HAP-1 (cell line): ENCODE results near the gene RABEP2.
"Not testable (repeated sequence)": the region's sequence is repeated elsewhere in the genome, so short reads cannot be mapped to it uniquely, and the experiment has no call there.

Source experiments
- DNase-seq, 2 experiments: peaks; one replicate each; pipeline ENCODE4 v3.0.0-alpha.2; 2016 to 2020; ENCODE audit warnings: low spot score in 2 of 2
- H3K27me3 ChIP-seq: fragments of 250-450 bp; sonication (Bioruptor Pico); 2 replicates; pipeline ENCODE4 v1.5.1; 2020; ENCODE audit warnings: low read depth, mild to moderate bottlenecking, moderate library complexity
- H3K36me3 ChIP-seq: fragments of 250-450 bp; sonication (Bioruptor Pico); replicated peaks from 2 replicates; pipeline ENCODE4 v1.5.1; 2020; ENCODE audit warnings: mild to moderate bottlenecking
- H3K4me1 ChIP-seq: fragments of 250-450 bp; sonication (Bioruptor Pico); 2 replicates; pipeline ENCODE4 v1.5.1; 2020; ENCODE audit warnings: mild to moderate bottlenecking
- H3K4me3 ChIP-seq: fragments of 250-450 bp; sonication (Bioruptor Pico); 2 replicates; pipeline ENCODE4 v1.5.1; 2020; ENCODE audit warnings: mild to moderate bottlenecking, moderate library complexity
- H3K9me3 ChIP-seq: fragments of 250-450 bp; sonication (Bioruptor Pico); 2 replicates; pipeline ENCODE4 v1.5.1; 2020; ENCODE audit warnings: mild to moderate bottlenecking, moderate library complexity
- in situ Hi-C: fragments of 300-500 bp; cut with MboI; formaldehyde crosslinking; loops from 3 replicates; pipeline ENCODE4 v1.14.3; 2020; ENCODE audit warnings: low sequenced_read_pairs, inconsistent platforms, mixed read lengths

RABEP2 gene

DNA sequence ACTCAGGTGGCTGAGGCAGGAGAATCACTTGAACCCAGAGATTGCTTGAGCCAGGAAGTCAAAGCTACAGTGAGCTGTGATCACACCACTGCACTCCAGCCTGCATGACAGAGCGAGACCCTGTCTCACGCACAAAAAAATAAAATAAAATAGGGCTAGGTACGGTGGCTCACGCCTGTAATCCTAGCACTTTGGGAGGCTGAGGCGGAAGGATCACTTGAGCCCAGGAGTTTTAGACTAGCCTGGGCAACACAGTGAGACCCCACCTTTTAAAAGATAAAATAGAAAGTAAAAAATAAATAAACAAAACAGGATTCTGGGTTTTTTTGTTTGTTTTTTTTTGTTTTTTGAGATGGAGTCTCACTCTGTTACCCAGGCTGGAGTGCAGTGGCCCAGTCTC lies 34.7 kb downstream of the RABEP2 start:
- H3K36me3 ChIP-seq, H3K27me3 ChIP-seq, DNase-seq, H3K9me3 ChIP-seq, H3K4me3 ChIP-seq, in situ Hi-C loops, H3K4me1 ChIP-seq: not testable (repeated sequence)

DNA sequence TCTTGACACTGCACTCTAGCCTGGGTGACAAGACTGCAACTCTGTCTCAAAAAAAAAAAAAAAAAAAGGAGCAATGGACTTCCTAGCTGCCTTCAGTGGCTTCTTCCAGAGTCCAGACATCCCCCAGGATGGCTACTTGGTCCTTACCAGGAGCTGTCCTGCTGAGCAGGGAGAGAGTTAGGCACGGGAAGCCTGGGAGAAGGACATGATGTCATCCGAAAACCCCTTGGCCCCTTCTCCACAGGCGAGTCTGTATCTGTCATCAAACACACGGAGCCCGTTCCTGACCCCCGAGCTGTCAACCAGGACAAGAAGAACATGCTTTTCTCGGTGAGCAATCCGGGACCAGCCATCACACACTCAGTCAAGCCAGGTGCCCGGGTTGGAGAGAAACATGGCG lies 38.1 kb downstream of the RABEP2 start:
- Histone ChIP-seq H3K9me3 (no peaks in the 10 kb centered on the region), H3K4me1 (no peaks in the 10 kb centered on the region)
- in situ Hi-C loops = no loop called here

GRCh38 chr16:28884045-28884444 lies 41.0 kb downstream of the RABEP2 start:
- Histone ChIP-seq H3K4me1 (0 out of 2 replicates have a peak, but pooled peaks cover 3% of the 10 kb centered on the region), H3K36me3 (no peaks in the 10 kb centered on the region), H3K9me3 (no peaks in the 10 kb centered on the region), H3K4me3 (no peak overlapping the region), H3K27me3 (no peaks in the 10 kb centered on the region)
- DNase-seq = no peak
- in situ Hi-C loops = no loop called here

More for the DNA sequence above, 38.1 kb downstream of the RABEP2 start:
- no peak for DNase-seq
- no peak overlapping the region for H3K4me3 ChIP-seq
- no peaks in the 10 kb centered on the region for H3K27me3 ChIP-seq
- H3K36me3 ChIP-seq = no peaks in the 10 kb centered on the region

DNA sequence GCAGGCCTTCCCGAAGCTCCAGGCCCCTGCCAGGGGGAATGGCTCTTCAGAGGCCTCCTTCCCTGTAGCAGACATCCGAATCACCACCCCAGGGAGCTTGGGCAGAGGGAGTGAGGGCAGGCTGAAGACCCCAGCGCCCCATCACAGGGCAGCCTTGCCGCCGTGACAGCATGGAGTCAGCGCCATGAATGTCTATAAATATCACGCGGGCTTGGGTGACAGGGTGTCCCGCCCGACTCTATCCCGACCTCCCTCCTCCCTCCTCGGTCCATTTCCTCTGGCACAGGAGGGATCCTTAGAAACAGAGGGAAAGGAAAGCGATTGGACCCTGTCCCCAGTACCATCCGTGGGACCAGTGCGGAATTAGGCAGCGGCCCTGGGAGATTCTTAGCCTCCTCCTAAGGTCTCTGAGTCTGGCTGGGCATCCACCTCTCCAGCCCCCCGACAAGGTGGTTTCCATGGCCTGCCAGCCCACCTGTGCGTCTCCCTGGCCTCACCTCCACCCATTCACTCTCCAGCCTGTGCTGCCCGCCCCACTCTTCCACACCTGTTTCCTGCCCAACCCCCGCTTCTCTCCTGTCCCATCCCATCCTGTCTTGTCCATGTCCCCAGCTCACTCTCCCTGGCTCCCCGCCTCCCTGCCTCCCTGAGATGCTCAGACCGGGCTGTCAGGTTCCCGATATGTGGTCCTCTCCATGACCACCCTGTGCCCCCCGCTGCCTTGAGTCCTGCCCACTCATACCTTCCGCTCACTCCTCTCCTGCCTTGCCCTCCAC lies 41.6 kb downstream of the RABEP2 start:
- no peaks in the 10 kb centered on the region for H3K9me3 ChIP-seq
- no peak overlapping the region for H3K4me3 ChIP-seq
- in situ Hi-C loops = no loop called here
- no peak for DNase-seq
- no peaks in the 10 kb centered on the region for H3K36me3 ChIP-seq
- peaks cover 8% of the 10 kb centered on the region for H3K4me1 ChIP-seq
- H3K27me3 ChIP-seq = no peaks in the 10 kb centered on the region

- no peaks in the 10 kb centered on the region for H3K27me3 ChIP-seq
- no peaks in the 10 kb centered on the region for H3K36me3 ChIP-seq
- no peak for DNase-seq
- in situ Hi-C loops = no loop called here
- no peak overlapping the region for H3K4me3 ChIP-seq
- peaks cover 8% of the 10 kb centered on the region for H3K4me1 ChIP-seq
- no peaks in the 10 kb centered on the region for H3K9me3 ChIP-seq
Observed at GRCh38 chr16:28882551-28883160, 42.4 kb downstream of the RABEP2 start.

- in situ Hi-C loops = not testable (repeated sequence)
Observed at GRCh38 chr16:28881565-28881964, 43.5 kb downstream of the RABEP2 start.

GRCh38 chr16:28880955-28881354 lies 44.1 kb downstream of the RABEP2 start:
- no peak for DNase-seq
- H3K9me3 ChIP-seq = no peaks in the 10 kb centered on the region
- H3K4me1 ChIP-seq = peaks cover 8% of the 10 kb centered on the region
- in situ Hi-C loops = no loop called here
- H3K36me3 ChIP-seq = no peaks in the 10 kb centered on the region
- H3K4me3 ChIP-seq = no peak overlapping the region
- no peaks in the 10 kb centered on the region for H3K27me3 ChIP-seq

More at GRCh38 chr16:28881565-28881964, 43.5 kb downstream of the RABEP2 start:
- not testable (repeated sequence) for H3K27me3 ChIP-seq, H3K4me1 ChIP-seq, H3K9me3 ChIP-seq, H3K36me3 ChIP-seq, DNase-seq, H3K4me3 ChIP-seq

DNA sequence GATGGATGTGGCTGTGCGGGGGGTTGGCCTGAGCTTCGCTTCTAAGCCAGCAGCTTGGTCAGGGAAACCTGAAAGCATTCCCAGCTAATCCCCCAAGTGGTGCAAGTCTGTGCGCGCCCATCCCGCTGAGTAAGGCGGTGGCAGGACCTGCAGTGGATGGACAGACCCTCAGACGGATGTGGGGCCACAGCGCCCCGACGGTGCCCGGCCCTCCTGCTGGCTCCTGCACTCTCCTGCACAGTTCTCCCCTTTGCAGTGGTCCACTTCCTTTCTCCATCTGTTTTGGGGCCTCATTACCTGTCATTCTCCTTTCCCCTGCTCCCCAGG lies 44.5 kb downstream of the RABEP2 start:
- in situ Hi-C loops = no loop called here
- H3K4me3 ChIP-seq = no peak overlapping the region
- H3K4me1 ChIP-seq = peaks cover 8% of the 10 kb centered on the region
- no peaks in the 10 kb centered on the region for H3K36me3 ChIP-seq
- H3K9me3 ChIP-seq = no peaks in the 10 kb centered on the region
- no peaks in the 10 kb centered on the region for H3K27me3 ChIP-seq
- no peak for DNase-seq

DNA sequence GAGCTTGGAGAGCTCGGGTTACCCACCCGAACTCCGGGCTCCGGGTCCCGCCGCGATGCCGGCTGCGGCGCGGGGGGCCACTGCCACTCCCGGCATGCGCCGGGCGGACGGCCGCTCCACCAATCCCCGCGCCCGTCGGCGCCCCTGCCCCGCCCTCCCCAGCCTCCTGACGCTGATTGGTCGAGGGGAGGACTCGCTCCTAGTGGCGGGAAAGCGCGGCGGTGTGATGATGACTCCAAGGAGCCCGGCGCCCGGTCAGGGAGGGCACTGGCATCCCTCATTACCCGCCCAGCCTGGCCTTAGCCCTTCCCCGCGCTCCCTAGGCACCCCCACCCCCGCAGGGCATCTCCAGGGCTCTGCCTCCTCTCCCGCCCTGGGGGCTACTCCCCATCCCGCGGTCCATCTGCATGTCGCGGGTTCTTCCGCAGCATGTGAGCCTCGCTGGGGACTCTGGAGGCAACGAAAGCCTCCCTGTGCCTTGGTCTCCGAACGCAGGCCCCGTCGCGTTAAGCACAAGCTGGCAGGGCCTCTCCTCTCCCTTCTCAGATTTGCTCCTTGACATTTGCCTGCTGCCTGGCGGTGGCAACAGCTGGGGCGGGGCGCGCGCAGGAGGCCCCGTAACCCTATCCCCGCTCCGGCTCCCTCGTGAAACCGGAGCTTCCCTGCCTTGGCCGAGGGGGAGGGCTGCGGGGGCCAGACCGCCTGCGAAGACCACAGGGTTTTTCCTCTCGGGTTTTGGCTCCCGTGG lies 45.0 kb downstream of the RABEP2 start:
- H3K27me3 ChIP-seq = no peaks in the 10 kb centered on the region
- H3K4me3 ChIP-seq = peak overlapping the region; percentile 73
- no peaks in the 10 kb centered on the region for H3K9me3 ChIP-seq
- peaks cover 8% of the 10 kb centered on the region for H3K4me1 ChIP-seq
- in situ Hi-C loops = no loop called here
- H3K36me3 ChIP-seq = no peaks in the 10 kb centered on the region
- peak; percentile 80 to 96 for DNase-seq

GRCh38 chr16:28879261-28879840 lies 45.7 kb downstream of the RABEP2 start:
- peaks cover 8% of the 10 kb centered on the region for H3K4me1 ChIP-seq
- peak overlapping the region; percentile 73 for H3K4me3 ChIP-seq
- H3K27me3 ChIP-seq = no peaks in the 10 kb centered on the region
- no peak for DNase-seq
- no peaks in the 10 kb centered on the region; the same call in 1 of the 2 replicates for H3K36me3 ChIP-seq
- H3K9me3 ChIP-seq = no peaks in the 10 kb centered on the region
- in situ Hi-C loops = no loop called here

GRCh38 chr16:28878083-28878926 lies 46.7 kb downstream of the RABEP2 start, which contains the start of gene ATP2A1:
Gene ATP2A1 (plus strand): TSS chr16:28878488. CDS start chr16:28878672, 184 bp downstream.
- Histone ChIP-seq H3K4me3 (peak within 1 kb of the TSS; percentile 73), H3K27me3 (no peaks in the 10 kb centered on the region), H3K36me3 (peaks cover 8% of the 10 kb centered on the region), H3K4me1 (peaks cover 8% of the 10 kb centered on the region), H3K9me3 (no peaks in the 10 kb centered on the region)
- DNase-seq = no peak
- in situ Hi-C loops = no loop called here

DNA sequence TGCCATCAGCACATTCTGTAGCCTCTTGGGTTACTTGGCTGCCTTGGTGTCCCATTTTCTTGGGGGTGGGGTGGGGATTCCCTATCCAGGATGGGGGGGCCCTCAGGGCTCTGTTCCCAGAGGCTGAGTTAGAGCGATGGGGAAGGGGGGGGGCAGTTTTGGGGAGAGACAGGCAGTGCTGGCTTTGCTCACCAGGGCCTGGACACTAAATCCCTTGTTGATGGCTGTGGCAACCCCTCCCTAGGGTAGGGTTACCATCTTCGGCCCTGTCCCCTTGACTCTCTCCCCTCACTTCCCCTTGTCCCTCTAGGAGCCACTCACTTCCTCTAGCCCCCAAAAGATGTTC lies 47.4 kb downstream of the RABEP2 start:
- in situ Hi-C loops = no loop called here
- Histone ChIP-seq H3K27me3 (no peaks in the 10 kb centered on the region), H3K4me3 (no peak overlapping the region), H3K4me1 (peaks cover 8% of the 10 kb centered on the region), H3K9me3 (no peaks in the 10 kb centered on the region), H3K36me3 (peaks cover 12% of the 10 kb centered on the region)
- no peak for DNase-seq

DNA sequence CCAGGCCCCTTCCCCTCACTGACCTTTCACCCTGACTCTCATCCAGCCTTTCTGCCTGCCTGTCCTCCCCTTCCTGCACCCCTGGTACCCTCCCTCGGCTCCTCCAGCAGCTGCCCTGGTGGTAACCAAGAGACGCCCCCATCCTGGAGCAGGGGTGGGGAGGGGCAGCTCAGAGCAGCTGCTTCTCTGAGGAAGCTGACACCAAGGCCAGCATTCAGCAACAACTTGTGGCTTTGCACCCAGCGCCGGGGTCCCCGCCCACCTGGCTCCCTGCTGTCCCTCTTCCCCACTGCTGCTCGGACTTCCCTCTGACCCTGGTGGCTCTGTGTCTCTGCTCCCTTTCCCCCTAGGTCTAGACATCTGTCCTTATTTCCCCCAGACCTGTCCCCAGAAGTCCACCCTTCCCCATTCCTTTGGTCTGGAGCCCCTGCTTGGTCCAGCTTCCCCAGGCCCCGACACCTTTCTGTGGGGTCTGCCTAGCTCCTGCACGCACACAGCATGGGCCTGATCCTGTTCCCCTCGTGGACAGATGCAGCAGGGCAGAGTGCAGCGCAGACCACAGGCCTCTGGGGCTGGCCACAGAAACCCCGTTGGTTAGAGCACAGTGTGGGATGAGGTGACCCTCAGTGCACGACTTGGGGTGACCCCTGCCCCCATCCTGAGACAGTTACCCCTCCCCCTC lies 47.9 kb downstream of the RABEP2 start:
- in situ Hi-C loops = no loop called here
- H3K9me3 ChIP-seq = no peaks in the 10 kb centered on the region
- H3K27me3 ChIP-seq = no peaks in the 10 kb centered on the region
- H3K4me1 ChIP-seq = peaks cover 8% of the 10 kb centered on the region
- H3K36me3 ChIP-seq = peaks cover 13% of the 10 kb centered on the region
- H3K4me3 ChIP-seq = no peak overlapping the region
- no peak for DNase-seq
